SK-N-MC (cell line): ENCODE measurements around the gene GSTM1.

Source experiments
- FOXP2 ChIP-seq: optimal IDR thresholded peaks from 2 replicates; pipeline ENCODE3; 2011; ENCODE audit warnings: mild to moderate bottlenecking, moderate library complexity; ENCODE audit not compliant: insufficient read depth; ENCODE audit errors: extremely low read length, control extremely low read depth
- POLR2AphosphoS5 ChIP-seq: IDR thresholded peaks from 2 replicates; pipeline ENCODE4 v1.6.1; 2012; ENCODE audit warnings: mild to moderate bottlenecking, low read depth, low read length, borderline replicate concordance

GRCh38 chr1:109641861-109642260 lies 45.8 kb upstream of the GSTM1 start:
- TF ChIP-seq FOXP2 = no peak
- no peak for TF ChIP-seq POLR2AphosphoS5
